Measurements from ENCODE around the gene MIER2.

MIER2 gene

GRCh38 chr19:318509-318774 lies 26.2 kb downstream of the MIER2 start:
- no peak for ATAC-seq
- TF ChIP-seq ZNF70 (CRISPR knock-in tag; IDR thresholded peaks at IDR 0.05): no peak
- no peak for TF ChIP-seq PPARA (CRISPR knock-in tag; IDR thresholded peaks at IDR 0.05; ENCODE audit: borderline replicate concordance)
- TF ChIP-seq CSRNP3 (CRISPR knock-in tag; IDR thresholded peaks at IDR 0.05): no peak
- no peak for TF ChIP-seq ISL1 (CRISPR knock-in tag; IDR thresholded peaks at IDR 0.05)
- no peak for TF ChIP-seq TOX (CRISPR knock-in tag; IDR thresholded peaks at IDR 0.05; ENCODE audit: borderline replicate concordance)
- no peak for TF ChIP-seq PATZ1 (CRISPR knock-in tag; IDR thresholded peaks at IDR 0.05; ENCODE audit: borderline replicate concordance)

GRCh38 chr19:317710-318508 lies 26.7 kb downstream of the MIER2 start:
- no peak for ATAC-seq
- TF ChIP-seq ZFP30 (CRISPR knock-in tag; IDR thresholded peaks at IDR 0.05) (peak; percentile 48; the same call in 1 of the 2 replicates), GLIS3 (CRISPR knock-in tag; IDR thresholded peaks at IDR 0.05) (no peak)

GRCh38 chr19:315811-316210 lies 28.8 kb downstream of the MIER2 start:
- ATAC-seq: no peak
- TF ChIP-seq ESRRG (CRISPR knock-in tag; IDR thresholded peaks at IDR 0.05): no peak
- no peak for TF ChIP-seq BACH2 (CRISPR knock-in tag; IDR thresholded peaks at IDR 0.05; ENCODE audit: borderline replicate concordance)
- TF ChIP-seq ZFP3 (CRISPR knock-in tag; IDR thresholded peaks at IDR 0.05): no peak
- TF ChIP-seq ZC3H10 (CRISPR knock-in tag; IDR thresholded peaks at IDR 0.05): no peak
- no peak for TF ChIP-seq CREB5 (CRISPR knock-in tag; IDR thresholded peaks at IDR 0.05; ENCODE audit: low read depth)
- no peak for TF ChIP-seq ARNTL (CRISPR knock-in tag; IDR thresholded peaks at IDR 0.05; ENCODE audit: borderline replicate concordance, low read depth)
- TF ChIP-seq POU6F1 (CRISPR knock-in tag; IDR thresholded peaks at IDR 0.05; ENCODE audit: borderline replicate concordance, low read depth): no peak
- TF ChIP-seq CSDC2 (CRISPR knock-in tag; IDR thresholded peaks at IDR 0.05): no peak
- no peak for TF ChIP-seq TSHZ2 (CRISPR knock-in tag; IDR thresholded peaks at IDR 0.05)
- no peak for TF ChIP-seq PPARA (CRISPR knock-in tag; IDR thresholded peaks at IDR 0.05; ENCODE audit: borderline replicate concordance)
- no peak for TF ChIP-seq CSRNP3 (CRISPR knock-in tag; IDR thresholded peaks at IDR 0.05)
- no peak for TF ChIP-seq ISL1 (CRISPR knock-in tag; IDR thresholded peaks at IDR 0.05)
- no peak for TF ChIP-seq ZNF565 (CRISPR knock-in tag; conservative IDR thresholded peaks at IDR 0.05; ENCODE audit: low read depth)
- no peak for TF ChIP-seq GLIS3 (CRISPR knock-in tag; IDR thresholded peaks at IDR 0.05)
